Measurements from ENCODE around the gene TEX22.

DNA sequence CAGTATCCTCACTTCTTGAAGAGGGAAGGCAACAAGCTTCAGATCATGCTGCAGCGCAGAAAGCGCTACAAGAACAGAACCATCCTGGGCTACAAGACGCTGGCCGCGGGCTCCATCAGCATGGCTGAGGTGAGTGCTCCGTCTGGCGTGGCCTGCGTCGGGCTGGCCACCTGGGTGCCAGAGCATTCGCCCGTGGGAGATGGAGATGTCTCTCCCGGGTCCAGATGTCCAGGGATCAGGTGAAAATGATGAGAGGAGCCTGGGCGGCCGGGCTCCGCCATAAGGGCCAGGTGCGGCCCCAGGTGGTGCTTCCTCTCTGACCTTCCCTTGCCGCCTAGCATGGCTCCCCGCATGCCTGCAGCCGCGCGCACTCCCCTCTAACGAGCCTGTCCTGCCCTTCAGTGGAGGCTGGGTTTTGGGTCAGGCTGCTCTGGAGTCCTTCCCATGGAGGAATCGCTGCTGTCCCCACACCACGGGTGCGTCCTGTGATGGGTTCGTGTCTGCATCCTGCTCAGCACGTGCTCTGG lies 43.2 kb upstream of the TEX22 start:
- TF ChIP-seq, protein P1, sequence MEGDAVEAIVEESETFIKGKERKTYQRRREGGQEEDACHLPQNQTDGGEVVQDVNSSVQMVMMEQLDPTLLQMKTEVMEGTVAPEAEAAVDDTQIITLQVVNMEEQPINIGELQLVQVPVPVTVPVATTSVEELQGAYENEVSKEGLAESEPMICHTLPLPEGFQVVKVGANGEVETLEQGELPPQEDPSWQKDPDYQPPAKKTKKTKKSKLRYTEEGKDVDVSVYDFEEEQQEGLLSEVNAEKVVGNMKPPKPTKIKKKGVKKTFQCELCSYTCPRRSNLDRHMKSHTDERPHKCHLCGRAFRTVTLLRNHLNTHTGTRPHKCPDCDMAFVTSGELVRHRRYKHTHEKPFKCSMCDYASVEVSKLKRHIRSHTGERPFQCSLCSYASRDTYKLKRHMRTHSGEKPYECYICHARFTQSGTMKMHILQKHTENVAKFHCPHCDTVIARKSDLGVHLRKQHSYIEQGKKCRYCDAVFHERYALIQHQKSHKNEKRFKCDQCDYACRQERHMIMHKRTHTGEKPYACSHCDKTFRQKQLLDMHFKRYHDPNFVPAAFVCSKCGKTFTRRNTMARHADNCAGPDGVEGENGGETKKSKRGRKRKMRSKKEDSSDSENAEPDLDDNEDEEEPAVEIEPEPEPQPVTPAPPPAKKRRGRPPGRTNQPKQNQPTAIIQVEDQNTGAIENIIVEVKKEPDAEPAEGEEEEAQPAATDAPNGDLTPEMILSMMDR (IDR thresholded peaks at IDR 0.05), result no peak
- no peak for TF ChIP-seq POLR2AphosphoS5 (IDR thresholded peaks at IDR 0.05)
- TF ChIP-seq POLR2A (IDR thresholded peaks at IDR 0.05), result no peak
